GM18873 (cell line): ENCODE data around the gene EIF3J.
"Not testable (repeated sequence)": the region's sequence is repeated elsewhere in the genome, so short reads cannot be mapped to it uniquely, and the experiment has no call there.

ENCODE experiments used
- ATAC-seq: cut with Tn5 transposase; IDR thresholded peaks from one replicate; pipeline ENCODE4 v1.9.1; 2021; ENCODE audit warnings: mild to moderate bottlenecking, moderate library complexity, moderate number of reproducible peaks; ENCODE audit not compliant: unreplicated experiment, low FRiP score

The EIF3J gene

GRCh38 chr15:44541282-44541958 is 4.5 kb downstream of the EIF3J start:
- ATAC-seq = no peak

GRCh38 chr15:44542596-44542995 is 5.6 kb downstream of the EIF3J start:
- no peak for ATAC-seq

- ATAC-seq = not testable (repeated sequence)
Observed at GRCh38 chr15:44544745-44545144, 7.8 kb downstream of the EIF3J start.

- ATAC-seq = no peak
Observed at GRCh38 chr15:44545913-44546802, 9.2 kb downstream of the EIF3J start.

GRCh38 chr15:44549152-44549551 is 12.2 kb downstream of the EIF3J start:
- ATAC-seq = not testable (repeated sequence)

GRCh38 chr15:44550256-44550655 is 13.3 kb downstream of the EIF3J start:
- no peak for ATAC-seq

GRCh38 chr15:44550734-44551133 is 13.8 kb downstream of the EIF3J start:
- ATAC-seq = no peak

- ATAC-seq = no peak
Observed at GRCh38 chr15:44554934-44555723, 18.2 kb downstream of the EIF3J start.

GRCh38 chr15:44560926-44561325 is 24.0 kb downstream of the EIF3J start:
- not testable (repeated sequence) for ATAC-seq

GRCh38 chr15:44565387-44566154 is 28.6 kb downstream of the EIF3J start:
- ATAC-seq = no peak

- ATAC-seq = no peak
Observed at GRCh38 chr15:44566155-44566540, 29.2 kb downstream of the EIF3J start.

- no peak for ATAC-seq
Observed at GRCh38 chr15:44568338-44568737, 31.4 kb downstream of the EIF3J start.

- ATAC-seq = no peak
Observed at GRCh38 chr15:44569316-44569715, 32.4 kb downstream of the EIF3J start.

GRCh38 chr15:44570361-44570760 is 33.4 kb downstream of the EIF3J start:
- no peak for ATAC-seq

GRCh38 chr15:44573386-44573785 is 36.4 kb downstream of the EIF3J start:
- ATAC-seq = no peak

GRCh38 chr15:44574734-44575133 is 37.8 kb downstream of the EIF3J start:
- ATAC-seq = no peak

- no peak for ATAC-seq
Observed at GRCh38 chr15:44580105-44580504, 43.2 kb downstream of the EIF3J start.

GRCh38 chr15:44584162-44584749 is 47.3 kb downstream of the EIF3J start:
- no peak for ATAC-seq

- ATAC-seq = no peak
Observed at GRCh38 chr15:44585633-44586032, 48.7 kb downstream of the EIF3J start.

- ATAC-seq = no peak
Observed at GRCh38 chr15:44588541-44588940, 51.6 kb downstream of the EIF3J start.
